K562 (cell line): Measurements from ENCODE around the gene CCDC183. TPM values are rescaled to one million over a fixed set of nuclear protein-coding genes. Genes with fewer than 3 reads are reported as not detected.

Experiments
- ARHGAP35 ChIP-seq: fragments of 450-650 bp; IDR thresholded peaks from 2 replicates; pipeline ENCODE4 v1.6.1; 2018; ENCODE audit not compliant: partially characterized antibody
- BHLHE40 ChIP-seq: IDR thresholded peaks from 2 replicates; pipeline ENCODE4 v1.6.1; 2011; ENCODE audit warnings: low read length, improper control_type of control experiment
- CBX2 ChIP-seq: fragments of 200-600 bp; sonication (generic); IDR thresholded peaks from one replicate; pipeline ENCODE4 v1.6.1; 2012; ENCODE audit warnings: mild to moderate bottlenecking, low read length, inconsistent platforms; ENCODE audit not compliant: insufficient read depth, poor library complexity, severe bottlenecking
- ETV1 ChIP-seq: fragments of 450-650 bp; conservative IDR thresholded peaks from 2 replicates; pipeline ENCODE4 v1.6.1; 2016; ENCODE audit warnings: missing genetic modification characterization, control low read depth, low read depth, missing compliant biosample characterization
- FOXP1 ChIP-seq: sonication (generic); formaldehyde crosslinking; IDR thresholded peaks from 2 replicates; pipeline ENCODE4 v1.8.0; 2022; ENCODE audit warnings: mild to moderate bottlenecking, missing genetic modification reagents
- GTF2A2 ChIP-seq: IDR thresholded peaks from 2 replicates; pipeline ENCODE4 v1.6.1; 2016; ENCODE audit warnings: mild to moderate bottlenecking, missing genetic modification characterization, missing compliant biosample characterization
- MEF2A ChIP-seq: IDR thresholded peaks from 2 replicates; pipeline ENCODE4 v1.6.1; 2011; ENCODE audit warnings: low read depth, mild to moderate bottlenecking, low read length, moderate library complexity; ENCODE audit not compliant: control insufficient read depth
- MXI1 ChIP-seq: IDR thresholded peaks from 2 replicates; pipeline ENCODE4 v1.6.1; 2011; ENCODE audit warnings: low read depth, mild to moderate bottlenecking, improper control_type of control experiment, low read length
- NCOA4 ChIP-seq: fragments of 450-650 bp; IDR thresholded peaks from 2 replicates; pipeline ENCODE4 v1.6.1; 2018; ENCODE audit warnings: mild to moderate bottlenecking; ENCODE audit not compliant: partially characterized antibody
- PML ChIP-seq: IDR thresholded peaks from 2 replicates; pipeline ENCODE4 v1.6.1; 2012; ENCODE audit warnings: low read length, inconsistent platforms
- POLR2B ChIP-seq: fragments of 450-650 bp; IDR thresholded peaks from 2 replicates; pipeline ENCODE4 v1.6.1; 2018; ENCODE audit warnings: low read depth; ENCODE audit not compliant: partially characterized antibody
- RBM22 ChIP-seq: fragments of 200-400 bp; formaldehyde crosslinking; IDR thresholded peaks from 2 replicates; pipeline ENCODE4 v1.6.1; 2018; ENCODE audit warnings: low read length, low read depth; ENCODE audit not compliant: poor library complexity, severe bottlenecking
- RERE ChIP-seq: sonication (generic); formaldehyde crosslinking; IDR thresholded peaks from 2 replicates; pipeline ENCODE4 v1.8.0; 2023; ENCODE audit warnings: missing genetic modification reagents, mild to moderate bottlenecking, borderline replicate concordance
- RFX7 ChIP-seq: fragments of 250-450 bp; sonication (Bioruptor Pico); IDR thresholded peaks from 2 replicates; pipeline ENCODE4 v1.5.1; 2021; ENCODE audit warnings: mild to moderate bottlenecking
- SMAD3 ChIP-seq: fragments of 450-650 bp; formaldehyde crosslinking; conservative IDR thresholded peaks from 2 replicates; pipeline ENCODE4 v1.4.0; 2020; ENCODE audit warnings: mild to moderate bottlenecking
- ZC3H4 ChIP-seq: sonication (generic); formaldehyde crosslinking; IDR thresholded peaks from 2 replicates; pipeline ENCODE4 v1.9.0; 2021; ENCODE audit warnings: missing genetic modification reagents, borderline replicate concordance
- ZNF165 ChIP-seq: fragments of 250-450 bp; sonication (Bioruptor Pico); IDR thresholded peaks from 2 replicates; pipeline ENCODE4 v1.4.0; 2020; ENCODE audit warnings: borderline replicate concordance
- ZNF592 ChIP-seq: fragments of 450-650 bp; IDR thresholded peaks from 2 replicates; pipeline ENCODE4 v1.6.1; 2017; ENCODE audit warnings: antibody characterized with exemption, mild to moderate bottlenecking
- polyA plus RNA-seq, 8 experiments: library from polyadenylated mRNA; depleted of rRNA in 4 of 8; stranded (reverse) in 5 of 8; unstranded in 3 of 8; fragments of >200 nt; fragmentation: Nextera tagmentation in 2 of 8; fragmentation: Illumina TruSeq in 1 of 8; extraction: Ambion mirVana in 2 of 8; extraction: Trizol in 1 of 8; gene quantifications; 2 replicates each; pipeline versions ENCODE4 v1.2.1 to v1.2.3, GENCODE V29; 2011 to 2014; ENCODE audit warnings: inconsistent platforms in 1 of 8, missing spikeins in 1 of 8
- total RNA-seq, 7 experiments: library from RNA; depleted of rRNA in 6 of 7; stranded (reverse); fragments of >200 nt in 6 of 7; fragmentation: Illumina TruSeq in 2 of 7; extraction: Trizol in 2 of 7; gene quantifications; 2 replicates each; pipeline versions ENCODE4 v1.2.1 to v1.2.3, GENCODE V29; 2011 to 2021; ENCODE audit warnings: low replicate concordance in 1 of 7

CCDC183 gene
- total and polyA plus RNA-seq, 9 of the 15 experiments (the other 6 are each of a cell fraction or from before 2014, with no cell fraction given): 0.21 to 0.60 (median 0.29) TPM; not detected in 4

GRCh38 chr9:136807281-136808074 is 11.3 kb downstream of the CCDC183 start, which contains the start of gene RABL6 (continued):
- TF ChIP-seq ZNF592 (peak; percentile 73), POLR2B (peak; percentile 70), ZNF165 (CRISPR knock-in tag) (no peak), ZC3H4 (CRISPR knock-in tag) (no peak), ARHGAP35 (no peak), FOXP1 (CRISPR knock-in tag) (no peak), RBM22 (no peak), GTF2A2 (no peak), NCOA4 (no peak), ETV1 (no peak), BHLHE40 (peak; percentile 67), RERE (CRISPR knock-in tag) (no peak), RFX7 (CRISPR knock-in tag) (no peak), PML (peak; percentile 30; the same call in 1 of the 2 replicates), MXI1 (no peak), SMAD3 (CRISPR knock-in tag) (no peak), CBX2 (no peak), MEF2A (no peak)
